Osteoblast (primary cell): Measurements from ENCODE around the gene TLE3. TPM values are rescaled to one million over a fixed set of nuclear protein-coding genes. Genes with fewer than 3 reads are reported as not detected.

Source experiments
- DNase-seq: peaks from one replicate; pipeline ENCODE4 v3.0.0; 2011; ENCODE audit warnings: low spot score, mixed read lengths; ENCODE audit not compliant: insufficient read length; ENCODE audit errors: missing footprints
- H2AFZ ChIP-seq: 2 replicates; pipeline ENCODE4 v1.6.0; 2011; ENCODE audit warnings: mild to moderate bottlenecking, low read length
- H3K27ac ChIP-seq: 2 replicates; pipeline ENCODE4 v1.5.1; 2011; ENCODE audit warnings: mild to moderate bottlenecking, low read depth, low read length, moderate library complexity
- H3K27me3 ChIP-seq: 2 replicates; pipeline ENCODE4 v1.6.0; 2012; ENCODE audit warnings: mild to moderate bottlenecking, control low read depth, inconsistent platforms, low read length, moderate library complexity; ENCODE audit not compliant: insufficient read depth
- H3K36me3 ChIP-seq: 2 replicates; pipeline ENCODE4 v1.5.1; 2011; ENCODE audit warnings: mild to moderate bottlenecking, low read length, control low read depth, moderate library complexity; ENCODE audit not compliant: insufficient read depth
- H3K4me1 ChIP-seq: 2 replicates; pipeline ENCODE4 v1.5.1; 2011; ENCODE audit warnings: mild to moderate bottlenecking, low read length, control low read depth, moderate library complexity; ENCODE audit not compliant: insufficient read depth
- H3K4me2 ChIP-seq: 2 replicates; pipeline ENCODE4 v1.6.0; 2011; ENCODE audit warnings: mild to moderate bottlenecking, low read length; ENCODE audit not compliant: insufficient read depth
- H3K4me3 ChIP-seq: fragments of 200-600 bp; sonication (generic); 3 replicates; pipeline ENCODE4 v1.5.1; 2012; ENCODE audit warnings: mild to moderate bottlenecking, low read length, inconsistent platforms; ENCODE audit not compliant: insufficient read depth
- H3K79me2 ChIP-seq: 2 replicates; pipeline ENCODE4 v1.6.0; 2012; ENCODE audit warnings: mild to moderate bottlenecking, low read length, control low read depth, inconsistent platforms; ENCODE audit not compliant: insufficient read depth
- H3K9me3 ChIP-seq: 2 replicates; pipeline ENCODE4 v1.5.1; 2011; ENCODE audit warnings: low read depth, low read length, control low read depth
- H4K20me1 ChIP-seq: 2 replicates; pipeline ENCODE4 v1.6.0; 2012; ENCODE audit warnings: mild to moderate bottlenecking, low read length, control low read depth; ENCODE audit not compliant: insufficient read depth
- CTCF ChIP-seq: IDR thresholded peaks from 2 replicates; pipeline ENCODE4 v1.5.1; 2011; ENCODE audit warnings: mild to moderate bottlenecking, low read depth, low read length, moderate library complexity; ENCODE audit errors: extremely low read depth
- total RNA-seq: library from RNA; depleted of rRNA; stranded (reverse); fragments of >200 nt; gene quantifications from 2 replicates; pipeline ENCODE4 v1.2.3, GENCODE V29; 2012

TLE3 gene
- total RNA-seq, 1 donor, result 29.7 TPM

GRCh38 chr15:70065006-70065722 is 32.6 kb downstream of the TLE3 start:
- no peak overlapping the region for H3K4me3 ChIP-seq
- peak; percentile 34 for DNase-seq
- no peaks in the 10 kb centered on the region for H3K9me3 ChIP-seq
- no peaks in the 10 kb centered on the region for H3K27me3 ChIP-seq
- peaks cover 25% of the 10 kb centered on the region for H3K4me1 ChIP-seq
- no peak overlapping the region for H2AFZ ChIP-seq
- H3K27ac ChIP-seq, result no peak overlapping the region
- peaks cover 7% of the 10 kb centered on the region for H3K79me2 ChIP-seq
- no peak overlapping the region for H3K4me2 ChIP-seq
- TF ChIP-seq CTCF, result no peak
- peaks cover 69% of the 10 kb centered on the region for H3K36me3 ChIP-seq
- H4K20me1 ChIP-seq, result peaks cover 67% of the 10 kb centered on the region

GRCh38 chr15:70064441-70064840 is 33.3 kb downstream of the TLE3 start:
- DNase-seq, result peak; percentile 78
- Histone ChIP-seq H2AFZ (no peak overlapping the region), H4K20me1 (peaks cover 67% of the 10 kb centered on the region), H3K4me3 (no peak overlapping the region), H3K27ac (peak overlapping the region; percentile 14), H3K36me3 (peaks cover 69% of the 10 kb centered on the region), H3K79me2 (peaks cover 3% of the 10 kb centered on the region), H3K4me2 (no peak overlapping the region), H3K9me3 (no peaks in the 10 kb centered on the region), H3K4me1 (peaks cover 25% of the 10 kb centered on the region), H3K27me3 (no peaks in the 10 kb centered on the region)
- no peak for TF ChIP-seq CTCF

GRCh38 chr15:70063980-70064379 is 33.7 kb downstream of the TLE3 start:
- no peak overlapping the region for H2AFZ ChIP-seq
- peaks cover 67% of the 10 kb centered on the region for H4K20me1 ChIP-seq
- no peak overlapping the region for H3K27ac ChIP-seq
- H3K36me3 ChIP-seq, result peaks cover 69% of the 10 kb centered on the region
- H3K27me3 ChIP-seq, result no peaks in the 10 kb centered on the region
- DNase-seq, result peak; percentile 37
- TF ChIP-seq CTCF, result no peak
- H3K4me3 ChIP-seq, result no peak overlapping the region
- H3K4me1 ChIP-seq, result peaks cover 25% of the 10 kb centered on the region
- peaks cover 3% of the 10 kb centered on the region for H3K79me2 ChIP-seq
- H3K9me3 ChIP-seq, result no peaks in the 10 kb centered on the region
- no peak overlapping the region for H3K4me2 ChIP-seq

GRCh38 chr15:70063261-70063925 is 34.3 kb downstream of the TLE3 start:
- Histone ChIP-seq H3K4me1 (peaks cover 25% of the 10 kb centered on the region), H3K4me2 (peak overlapping the region; percentile 63), H3K36me3 (peaks cover 69% of the 10 kb centered on the region), H2AFZ (no peak overlapping the region), H3K27ac (peak overlapping the region; percentile 55), H3K27me3 (no peaks in the 10 kb centered on the region), H3K9me3 (no peaks in the 10 kb centered on the region), H4K20me1 (peaks cover 68% of the 10 kb centered on the region), H3K4me3 (no peak overlapping the region), H3K79me2 (peaks cover 3% of the 10 kb centered on the region)
- peak; percentile 22 for DNase-seq
- TF ChIP-seq CTCF, result no peak
